ENCODE measurements around the gene SLC7A5.
"Not testable (repeated sequence)": the region's sequence is repeated elsewhere in the genome, so short reads cannot be mapped to it uniquely, and the experiment has no call there.

Gene SLC7A5

DNA sequence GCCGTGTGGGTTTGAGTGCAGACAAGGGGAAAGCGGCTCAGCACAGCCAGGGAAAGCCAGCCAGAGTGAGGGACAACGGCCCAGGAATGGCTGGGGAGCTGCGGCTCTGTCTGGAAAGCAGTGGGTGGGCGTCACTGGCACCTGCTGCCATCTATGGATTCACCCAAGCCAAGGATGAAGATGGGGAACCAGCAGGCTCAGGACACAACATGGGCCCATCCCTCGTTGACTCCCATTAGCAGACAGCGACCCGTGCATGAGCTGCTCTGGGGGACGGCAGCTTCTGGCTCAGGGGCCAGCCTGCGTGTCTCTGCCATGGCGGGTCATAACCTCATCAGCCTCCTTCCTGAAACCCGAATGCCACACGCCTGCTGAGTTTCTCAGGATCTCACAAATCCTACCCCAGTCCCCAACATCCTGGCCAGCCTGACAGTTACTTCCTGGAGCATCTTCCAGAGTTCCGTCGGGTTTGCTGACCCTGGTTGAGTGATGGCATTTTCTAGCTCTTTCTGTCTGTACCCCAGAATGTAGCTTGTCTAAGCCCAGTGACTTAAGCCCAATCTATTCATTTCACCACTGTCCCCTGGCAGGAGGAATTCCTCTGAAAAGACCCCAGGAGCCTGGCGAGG is 50.7 kb downstream of the SLC7A5 start:
- DNase-seq = no peak

DNA sequence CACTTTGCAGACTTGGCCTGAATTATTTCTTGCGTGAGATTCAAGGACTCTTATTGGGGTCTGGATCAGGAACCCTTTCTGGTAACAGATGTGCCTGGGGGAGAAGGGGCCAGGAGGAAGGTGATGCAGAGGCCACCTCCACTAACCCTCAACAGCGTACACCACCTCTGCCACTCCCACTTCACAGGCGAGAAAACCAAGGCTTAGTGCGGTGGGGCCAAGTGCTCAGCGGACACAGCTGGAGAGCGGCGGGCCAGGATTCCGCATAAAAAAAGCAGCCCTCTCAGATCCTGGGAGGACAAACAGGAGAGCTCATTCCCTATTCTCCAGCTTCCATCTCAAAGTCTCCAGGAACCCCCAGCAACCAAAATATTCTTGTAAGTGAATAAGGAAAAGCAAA is 51.4 kb downstream of the SLC7A5 start:
- no peak for DNase-seq

DNA sequence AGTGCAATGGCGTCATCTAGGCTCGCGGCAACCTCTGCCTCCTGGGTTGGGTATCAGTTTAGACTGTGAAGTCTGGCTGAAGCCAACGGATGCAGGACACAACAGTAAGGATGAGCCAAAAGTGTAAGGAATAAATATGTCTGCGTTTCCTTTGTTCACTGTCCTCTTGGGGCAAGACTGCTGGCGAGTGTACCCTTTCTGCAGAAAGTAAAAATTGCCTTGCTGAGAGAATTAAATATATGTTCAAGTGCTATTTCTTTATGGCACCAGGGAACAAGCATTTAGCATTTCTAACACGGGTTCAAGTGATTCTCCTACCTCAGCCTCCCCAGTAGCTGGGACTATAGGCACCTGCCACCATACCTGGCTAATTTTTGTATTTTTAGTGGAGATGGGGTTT is 51.9 kb downstream of the SLC7A5 start:
- not testable (repeated sequence) for DNase-seq

DNA sequence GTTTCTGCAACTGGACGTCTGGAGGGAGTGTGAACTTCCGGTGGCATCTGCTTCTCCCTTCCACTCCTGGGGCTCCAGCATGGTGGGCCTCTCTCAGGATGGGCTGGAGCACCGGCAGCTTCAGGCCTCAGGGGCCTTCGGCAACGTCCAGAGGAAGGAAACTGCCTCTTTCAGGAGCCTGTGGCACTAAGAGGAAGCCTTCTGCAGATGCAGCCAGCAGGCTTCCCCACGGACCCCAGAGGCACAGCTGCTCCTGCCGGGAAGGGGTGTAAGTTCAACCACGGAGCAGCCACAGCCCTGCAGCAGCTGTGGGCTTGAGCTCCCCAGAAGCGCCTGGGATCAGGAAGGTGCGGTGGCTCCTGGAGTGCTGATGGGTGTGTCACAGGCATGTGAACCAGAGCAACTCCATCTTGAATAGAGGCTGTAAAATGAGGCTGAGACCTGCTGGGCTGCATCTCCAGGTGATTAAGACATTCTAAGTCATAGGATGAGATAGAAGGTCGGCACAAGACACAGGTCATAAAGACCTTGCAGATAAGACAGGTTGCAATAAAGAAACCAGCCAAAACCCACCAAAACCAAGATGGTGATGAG is 52.7 kb downstream of the SLC7A5 start:
- no peak for DNase-seq

DNA sequence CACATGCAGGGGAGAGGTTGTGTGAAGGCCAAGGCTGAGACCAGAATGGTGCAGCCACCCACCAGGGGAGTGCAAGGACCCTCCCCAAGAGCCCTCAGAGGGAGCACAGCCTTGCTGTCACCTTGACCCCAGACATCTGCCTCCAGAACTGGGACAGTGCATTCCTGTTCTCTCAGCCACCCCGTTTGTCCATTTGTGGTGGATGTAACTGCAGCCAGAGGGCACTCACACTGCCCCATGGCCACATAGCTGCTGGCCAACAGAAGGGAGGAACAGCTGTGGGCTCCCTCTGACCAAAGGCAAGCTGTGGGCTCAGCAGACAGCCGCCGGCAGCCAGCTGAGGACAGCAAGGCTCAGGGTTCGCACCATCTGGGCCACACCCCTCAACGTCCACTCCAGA is 53.7 kb downstream of the SLC7A5 start:
- DNase-seq = no peak

DNA sequence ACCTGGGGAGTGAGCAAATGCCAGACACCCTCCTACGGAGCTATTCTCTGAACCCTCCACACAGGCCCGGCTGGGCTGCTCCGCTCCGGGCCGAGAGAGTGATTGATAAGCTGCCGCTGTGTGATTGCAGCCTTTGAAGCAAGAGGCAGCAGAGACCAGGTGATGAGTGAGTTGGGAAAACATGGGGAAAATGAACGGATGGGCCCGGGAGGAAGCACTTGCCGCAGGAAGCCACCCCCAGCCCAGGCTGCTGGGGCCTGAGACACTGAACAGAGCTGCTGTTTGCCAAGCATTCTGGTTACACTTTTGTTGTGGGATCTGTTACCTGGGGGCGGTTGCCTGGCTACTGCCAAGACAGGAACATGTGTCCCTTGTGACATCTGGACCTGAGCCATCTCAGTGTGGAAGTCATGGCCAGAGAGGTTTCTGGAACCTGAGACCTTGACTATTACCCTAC is 57.1 kb downstream of the SLC7A5 start:
- no peak for DNase-seq

DNA sequence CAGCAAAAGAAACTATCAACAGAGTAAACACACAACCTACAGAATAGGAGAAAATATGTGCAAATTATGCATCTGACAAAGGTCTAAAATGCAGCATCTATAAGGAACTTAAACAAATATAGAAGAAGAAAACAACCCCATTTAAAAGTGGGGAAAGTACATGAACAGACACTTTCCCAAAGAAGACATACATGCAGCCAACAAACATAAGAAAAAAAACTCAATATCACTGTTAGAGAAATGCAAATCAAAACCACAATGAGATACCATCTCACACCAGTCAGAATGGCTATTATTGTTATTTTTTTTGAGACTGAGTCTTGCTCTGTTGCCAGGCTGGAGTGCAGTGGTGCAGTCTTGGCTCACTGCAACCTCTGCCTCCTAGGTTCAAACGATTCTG is 57.9 kb downstream of the SLC7A5 start:
- peak; percentile 46 for DNase-seq

DNA sequence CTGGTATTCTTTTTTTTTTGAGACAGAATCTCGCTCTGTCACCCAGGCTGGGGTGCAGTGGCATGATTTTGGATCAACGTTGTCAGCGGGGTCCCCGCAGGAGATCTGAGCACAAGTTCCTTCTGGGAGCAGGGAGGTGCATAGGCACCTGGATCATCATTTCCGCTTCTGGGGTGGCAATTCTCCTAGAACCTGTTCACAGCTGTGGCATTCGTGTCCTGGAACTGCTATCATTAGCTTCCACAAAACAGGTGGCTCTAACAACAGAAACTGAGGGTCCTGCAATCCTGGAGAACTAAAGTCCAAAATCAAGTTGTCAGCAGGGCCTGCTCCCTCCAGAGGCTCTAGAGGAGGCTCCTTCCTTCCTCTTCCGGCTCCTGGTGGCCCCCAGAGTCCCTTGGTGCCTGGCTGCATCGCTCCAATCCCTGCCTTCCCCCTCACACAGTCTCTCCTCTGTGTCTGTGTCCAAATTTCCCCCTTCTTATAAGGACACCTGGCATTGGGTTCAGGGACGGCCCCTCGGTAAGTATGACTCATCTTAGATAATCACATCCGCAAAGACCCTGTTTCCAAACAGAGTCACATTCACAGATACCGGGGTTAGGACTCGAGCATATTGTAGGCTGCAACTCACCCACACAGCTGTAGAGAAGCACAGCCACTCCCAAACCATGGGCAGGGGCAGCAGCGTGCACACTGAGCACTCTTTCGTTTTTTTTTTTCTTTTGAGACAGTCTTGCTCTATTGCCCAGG is 60.0 kb downstream of the SLC7A5 start:
- DNase-seq = no peak

DNA sequence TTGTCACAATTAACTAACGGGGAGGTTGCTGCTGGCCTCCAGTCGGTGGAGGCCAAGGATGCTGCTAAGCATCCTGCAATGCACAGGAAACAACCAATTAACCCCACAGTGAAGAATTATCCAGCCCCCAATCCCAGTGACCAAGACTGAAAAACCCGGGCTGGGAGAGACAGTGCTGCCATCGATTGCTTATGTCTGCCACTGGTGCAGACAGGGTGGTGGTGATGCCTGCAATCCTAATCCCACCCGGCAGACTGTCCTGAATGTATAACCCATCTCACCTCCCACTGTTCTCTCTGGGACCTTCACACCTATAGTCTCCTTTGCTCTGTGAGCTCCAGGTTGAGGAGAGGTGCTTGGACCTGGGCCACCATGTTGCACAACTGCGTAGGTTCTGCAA is 61.2 kb downstream of the SLC7A5 start:
- DNase-seq = no peak

DNA sequence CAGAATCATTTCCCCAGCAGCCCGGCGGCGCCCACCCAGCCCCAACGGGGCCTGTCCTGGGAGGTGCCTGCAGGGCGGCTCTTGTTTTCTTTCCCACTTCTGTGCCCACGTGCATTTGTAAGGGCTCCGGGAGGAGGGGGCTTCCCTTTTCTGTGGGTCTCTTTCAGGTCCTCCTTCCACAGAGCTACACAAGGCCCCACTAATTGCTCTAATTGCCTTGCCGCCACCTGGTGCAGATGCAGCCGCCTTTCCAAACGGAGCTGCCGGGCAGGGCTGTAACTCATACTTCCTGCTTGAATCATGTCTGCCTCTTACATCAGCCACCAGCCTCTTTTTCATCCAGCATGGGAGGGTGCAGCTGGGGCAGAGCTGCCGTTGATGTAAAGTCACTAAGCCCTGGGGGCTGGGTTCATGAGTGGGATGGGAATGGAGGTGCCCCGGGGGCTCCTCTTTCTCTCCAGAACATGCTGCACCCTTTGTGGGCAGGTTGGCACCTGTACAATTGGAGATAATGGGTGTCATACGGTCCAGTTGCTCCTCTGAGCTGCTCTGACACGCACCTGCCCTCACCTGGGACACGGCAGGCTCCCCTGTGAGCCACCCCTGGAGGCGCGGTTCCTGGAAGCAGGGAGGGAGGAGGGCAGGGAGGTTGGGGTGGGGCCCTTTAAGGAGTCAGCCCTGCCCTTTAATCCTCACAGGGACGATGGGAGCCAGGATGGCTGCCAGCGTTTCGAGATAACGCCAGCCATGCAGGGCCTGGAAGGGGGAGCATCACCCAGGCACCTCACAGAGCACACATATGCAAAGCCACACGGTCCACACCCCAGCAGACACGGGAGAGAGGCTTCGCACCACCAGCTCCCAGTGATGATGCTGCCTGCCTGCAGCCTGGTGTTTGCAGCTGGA is 62.4 kb downstream of the SLC7A5 start:
- peak; percentile 54 for DNase-seq

DNA sequence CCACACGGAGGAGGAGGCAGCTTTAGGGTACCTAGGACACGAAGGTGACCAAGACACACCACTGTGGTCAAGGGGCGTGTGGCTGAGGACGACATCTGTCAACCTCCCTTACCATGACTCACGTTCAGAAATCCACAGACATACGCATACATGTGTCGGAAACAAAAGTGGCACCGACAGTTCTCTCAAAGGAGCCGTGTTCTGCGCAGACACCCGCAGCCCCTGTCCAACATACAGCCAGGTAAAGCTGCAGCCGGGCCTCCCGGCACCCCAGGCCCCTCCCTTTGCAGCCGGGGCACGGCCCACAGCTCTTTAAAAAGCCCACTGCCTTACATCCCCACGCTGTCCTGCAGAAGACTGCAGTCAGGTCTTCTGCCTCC is 63.1 kb downstream of the SLC7A5 start:
- DNase-seq = no peak

DNA sequence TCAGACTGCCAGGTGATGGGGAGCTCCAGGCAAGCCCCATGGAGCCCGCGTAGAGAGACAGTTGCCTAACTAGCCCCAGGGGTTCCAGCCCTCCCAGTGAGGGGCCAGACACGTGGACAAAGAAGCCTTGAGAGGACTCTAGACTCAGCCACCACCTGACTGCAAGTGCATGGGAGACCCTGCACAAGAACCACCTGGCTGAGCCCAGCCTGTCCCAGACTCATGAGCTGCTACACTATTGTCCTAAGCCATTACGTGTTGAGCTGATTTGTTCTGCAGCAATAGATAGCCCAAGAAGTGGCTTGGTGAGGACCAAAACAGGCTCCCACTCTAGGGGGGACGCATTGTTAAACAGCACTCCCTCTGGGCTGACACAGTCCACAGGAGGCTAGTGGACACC is 65.9 kb downstream of the SLC7A5 start:
- no peak for DNase-seq

DNA sequence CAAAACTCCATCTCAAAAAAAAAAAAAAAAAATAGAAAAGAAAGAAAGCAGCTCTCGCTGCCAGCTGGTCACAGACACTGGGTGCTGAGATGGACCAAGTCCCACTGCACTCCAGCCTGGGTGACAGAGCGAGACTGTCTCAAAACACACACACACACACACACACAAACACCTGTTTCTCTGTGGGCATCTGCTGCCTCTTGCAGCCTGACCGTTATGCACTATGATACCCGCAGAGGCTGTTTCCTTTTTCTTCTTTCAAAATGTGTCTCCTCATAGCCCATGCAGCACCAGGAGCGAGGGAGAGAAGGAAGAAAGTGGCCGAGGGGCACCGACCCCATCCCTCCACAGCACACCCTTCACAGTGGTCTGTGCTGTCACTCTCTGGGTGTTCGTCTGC is 66.6 kb downstream of the SLC7A5 start:
- no peak for DNase-seq

DNA sequence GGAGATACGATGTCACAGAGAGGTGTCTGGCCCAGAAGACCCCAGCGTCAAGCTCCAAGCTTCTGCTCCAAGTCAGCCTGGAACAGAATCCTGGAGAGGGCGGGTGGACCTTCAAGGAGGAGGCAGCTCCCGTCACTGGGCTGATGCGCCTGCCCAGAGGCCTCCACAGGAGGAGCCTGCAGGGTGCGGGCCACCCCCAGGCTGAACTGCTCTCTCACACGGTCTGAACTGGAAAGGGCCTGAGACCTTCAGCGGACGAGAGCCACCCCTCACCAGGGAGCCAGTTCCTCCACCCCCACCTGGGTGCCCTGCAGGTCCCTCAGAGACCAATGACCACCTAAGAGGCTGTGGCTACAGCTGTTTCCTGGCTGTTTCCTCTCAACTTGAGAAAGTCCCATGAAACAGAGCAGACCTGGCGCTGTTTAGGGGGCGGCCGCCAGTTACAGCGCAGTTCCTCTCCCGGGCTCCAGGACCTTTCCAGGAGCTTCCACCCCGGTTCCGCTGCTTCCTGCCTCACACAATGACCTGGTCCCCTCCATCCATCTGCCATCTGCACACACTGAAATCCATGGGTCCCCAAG is 67.5 kb downstream of the SLC7A5 start:
- no peak for DNase-seq

DNA sequence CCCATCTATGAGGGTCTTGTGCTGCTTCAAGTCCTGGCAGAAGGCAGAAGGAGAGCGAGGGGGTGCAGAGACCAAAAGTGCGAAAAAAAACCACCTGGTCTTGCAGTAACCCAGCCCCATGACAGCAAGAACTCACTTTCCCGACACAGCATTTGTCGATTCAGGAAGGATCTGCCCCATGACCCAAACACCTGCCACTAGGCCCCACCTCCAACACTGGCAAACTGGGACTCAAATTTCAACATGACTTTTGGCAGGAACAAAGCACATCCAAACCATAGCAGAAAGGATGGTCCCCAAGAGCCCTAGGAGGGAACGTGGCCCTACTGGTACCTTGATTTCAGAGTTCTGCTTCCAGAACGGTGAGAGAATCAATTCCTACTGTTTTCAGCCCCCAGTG is 68.8 kb downstream of the SLC7A5 start:
- no peak for DNase-seq

DNA sequence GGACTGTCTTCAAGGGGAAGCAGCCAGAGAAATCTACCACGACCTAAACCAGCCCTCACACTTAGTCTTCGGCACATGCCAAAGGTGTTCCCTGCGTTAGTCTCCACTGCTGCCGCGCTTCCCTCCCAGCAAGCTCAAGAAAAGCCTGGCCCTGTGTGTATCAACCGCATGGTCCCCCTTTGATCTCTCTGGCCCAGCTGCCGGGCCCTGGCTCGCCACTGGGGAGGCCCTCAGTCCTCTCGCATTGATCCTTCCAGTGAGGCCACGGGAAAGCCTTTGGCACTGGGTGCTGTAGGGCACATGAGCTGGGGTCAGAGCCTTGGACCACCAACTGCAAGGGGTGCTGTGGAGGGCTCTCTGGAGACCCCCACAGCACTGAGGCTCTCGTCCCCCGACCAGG is 74.0 kb downstream of the SLC7A5 start:
- no peak for DNase-seq

DNA sequence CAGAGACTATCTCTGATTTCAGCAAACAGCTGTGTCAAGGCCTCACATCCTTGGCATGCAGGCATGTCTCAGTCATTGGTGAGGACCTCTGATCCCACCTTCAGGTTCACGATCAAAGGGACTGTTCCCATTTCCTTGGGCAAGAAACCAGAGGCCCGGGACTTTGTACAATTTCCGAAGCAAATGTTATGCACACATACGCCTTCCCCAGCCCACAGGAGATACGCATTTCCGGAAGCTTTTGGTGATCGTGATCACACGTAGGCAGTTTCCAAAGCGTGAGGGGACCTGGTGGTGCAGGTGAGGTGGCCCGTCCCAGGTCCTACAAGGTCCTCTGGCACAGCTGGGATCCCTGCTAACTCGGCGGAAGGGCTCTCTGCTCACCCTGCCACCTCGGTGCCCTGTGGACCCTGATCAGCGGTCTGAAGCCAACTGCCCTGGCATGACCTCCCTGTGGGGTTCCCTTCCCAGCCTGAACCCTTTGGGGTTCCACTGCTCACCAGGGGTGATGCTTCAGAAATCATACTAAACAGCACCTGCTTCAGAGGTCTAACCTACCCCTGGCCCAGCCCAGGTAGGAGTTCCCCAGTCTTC is 74.7 kb downstream of the SLC7A5 start:
- DNase-seq = no peak

DNA sequence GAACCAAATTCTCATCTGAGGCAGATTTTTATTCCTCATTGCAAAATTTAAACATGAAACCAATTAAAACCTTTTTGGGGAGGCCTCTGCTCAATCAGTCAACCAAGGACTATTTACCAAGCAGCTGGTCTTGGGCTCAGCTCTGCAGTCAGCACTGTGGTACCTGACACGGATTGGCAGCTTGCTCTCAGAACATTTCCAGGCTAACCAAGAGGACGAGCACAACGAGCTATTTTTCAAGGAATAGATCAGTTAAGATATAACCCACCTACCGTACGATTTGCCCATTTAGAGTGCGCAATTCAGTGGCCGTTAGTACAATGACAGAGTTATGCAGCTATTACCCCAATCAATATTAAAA is 77.1 kb downstream of the SLC7A5 start:
- no peak for DNase-seq

DNA sequence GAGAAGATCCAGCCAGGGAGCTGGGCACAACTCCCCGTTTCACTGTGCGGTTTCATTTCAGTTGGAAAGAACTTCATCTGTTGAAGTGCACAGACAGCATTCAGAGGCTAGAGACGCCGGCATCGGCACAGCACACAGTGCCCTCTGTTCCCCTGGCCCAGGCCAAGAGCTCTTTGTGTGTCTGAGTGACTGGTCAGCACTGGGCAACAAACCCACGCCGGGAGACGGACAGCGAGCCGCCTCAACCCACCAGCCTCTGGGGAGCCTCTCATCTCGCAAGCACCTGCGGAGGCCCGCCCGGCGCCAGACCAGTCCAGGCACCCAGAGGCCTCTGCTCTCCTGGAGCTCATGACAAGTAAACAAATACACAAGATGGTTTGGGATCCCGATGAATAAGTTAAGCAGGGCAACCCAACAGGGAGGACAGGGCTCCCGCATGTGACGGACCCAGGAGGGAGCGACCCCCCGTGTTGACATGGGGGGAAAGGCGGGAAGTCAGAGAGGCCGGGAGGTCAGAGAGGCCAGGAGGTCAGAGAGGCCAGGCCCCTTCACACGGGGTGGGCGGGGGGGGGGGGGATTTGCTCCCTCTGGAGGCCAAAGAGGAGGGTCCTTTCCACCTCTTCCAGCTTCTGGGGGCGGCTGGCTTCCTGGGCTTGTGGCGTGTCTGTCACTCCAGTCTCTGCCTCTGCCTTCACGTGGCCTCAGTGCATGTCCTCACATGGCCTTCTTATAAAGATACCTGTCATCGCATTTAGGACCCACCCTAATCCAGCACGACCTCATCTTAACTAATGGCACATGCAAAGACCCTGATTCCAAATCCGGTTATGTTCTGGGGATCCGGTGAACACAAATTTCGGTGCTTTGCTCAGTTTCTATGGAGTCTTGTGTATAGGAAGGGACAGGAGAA is 77.8 kb downstream of the SLC7A5 start:
- DNase-seq = no peak

DNA sequence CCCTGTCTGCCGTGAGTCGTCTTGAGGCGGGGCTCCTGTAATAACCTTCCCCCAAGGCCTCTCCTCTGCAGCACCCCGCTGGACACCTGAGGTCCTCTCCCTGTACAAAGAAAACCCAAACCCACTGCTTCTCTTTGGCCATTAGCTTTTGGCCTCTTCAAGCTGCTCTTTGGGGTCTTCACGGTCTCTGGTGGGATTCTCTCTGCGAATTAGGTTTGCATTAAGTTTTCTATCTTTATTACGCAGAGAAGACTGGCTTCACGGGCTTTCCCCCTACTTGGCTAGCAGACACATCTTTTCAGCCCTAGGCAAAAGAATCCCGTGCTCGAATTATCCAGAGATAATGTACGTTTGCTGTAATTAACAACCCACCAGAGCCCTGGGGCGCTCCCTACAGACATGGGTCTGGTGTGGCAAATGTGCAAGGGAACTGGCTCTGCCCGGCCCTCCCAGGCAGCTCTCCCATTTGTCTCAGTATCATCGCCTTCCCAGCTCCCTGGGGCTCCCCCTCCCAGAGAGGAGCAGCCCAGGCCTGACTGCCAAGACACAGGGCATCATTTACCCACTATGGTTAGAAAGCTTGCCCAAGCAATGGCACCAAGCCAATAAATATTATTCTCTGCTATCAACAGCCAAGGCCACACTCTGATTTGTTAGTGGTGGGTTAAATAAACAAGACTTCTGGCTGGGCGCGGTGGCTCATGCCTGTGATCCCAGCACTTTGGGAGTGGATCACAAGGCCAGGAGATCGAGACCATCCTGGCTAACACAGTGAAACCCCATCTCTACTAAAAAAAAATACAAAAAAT is 78.8 kb downstream of the SLC7A5 start:
- DNase-seq = no peak
